Glutamatergic neuron (in vitro differentiated cells): Measurements from ENCODE around the gene UNC80. TPM values are rescaled to one million over a fixed set of nuclear protein-coding genes. Genes with fewer than 3 reads are reported as not detected.

Experiments
- DNase-seq: peaks from one replicate; pipeline ENCODE4 v3.0.0; 2022
- H3K27ac Mint-ChIP-seq: one replicate; pipeline ENCODE4 v1.8.0; 2020; ENCODE audit warnings: mild to moderate bottlenecking, mixed read lengths, inconsistent platforms; ENCODE audit not compliant: unreplicated experiment
- H3K27me3 Mint-ChIP-seq: one replicate; pipeline ENCODE4 v1.8.0; 2020; ENCODE audit warnings: mild to moderate bottlenecking, moderate library complexity, mixed read lengths, inconsistent platforms; ENCODE audit not compliant: unreplicated experiment
- H3K36me3 Mint-ChIP-seq: one replicate; pipeline ENCODE4 v1.8.0; 2020; ENCODE audit warnings: mild to moderate bottlenecking, mixed read lengths, inconsistent platforms; ENCODE audit not compliant: unreplicated experiment
- H3K4me1 Mint-ChIP-seq: one replicate; pipeline ENCODE4 v1.8.0; 2020; ENCODE audit warnings: mild to moderate bottlenecking, low read depth, mixed read lengths, inconsistent platforms; ENCODE audit not compliant: unreplicated experiment
- H3K4me3 Mint-ChIP-seq: one replicate; pipeline ENCODE4 v1.8.0; 2020; ENCODE audit warnings: mild to moderate bottlenecking, mixed read lengths, inconsistent platforms; ENCODE audit not compliant: unreplicated experiment
- H3K9me3 Mint-ChIP-seq: one replicate; pipeline ENCODE4 v1.8.0; 2020; ENCODE audit warnings: mild to moderate bottlenecking, moderate library complexity, mixed read lengths, inconsistent platforms; ENCODE audit not compliant: unreplicated experiment
- total RNA-seq: library from RNA; stranded (reverse); fragmentation: NEBNext Ultra II Directional; extraction: Animal tissue kit (Norgen Biotek cat#: 25700); gene quantifications from one replicate; pipeline ENCODE4 v1.2.1, GENCODE V29; 2021; ENCODE audit not compliant: unreplicated experiment
- TF ChIP-seq, protein P1 (sequence below): fragments of 200-600 bp; sonication (generic); IDR thresholded peaks from one replicate; pipeline ENCODE4 v1.5.0; 2021; ENCODE audit not compliant: partially characterized antibody, unreplicated experiment

Gene UNC80
- total RNA-seq, 1 donor from 2014 or later = 9.0 TPM

GRCh38 chr2:210007895-210008294 is 236.3 kb downstream of the UNC80 start:
- H3K36me3 Mint-ChIP-seq = no peaks in the 10 kb centered on the region
- no peak overlapping the region for H3K27ac Mint-ChIP-seq
- no peaks in the 10 kb centered on the region for H3K9me3 Mint-ChIP-seq
- TF ChIP-seq, protein P1, sequence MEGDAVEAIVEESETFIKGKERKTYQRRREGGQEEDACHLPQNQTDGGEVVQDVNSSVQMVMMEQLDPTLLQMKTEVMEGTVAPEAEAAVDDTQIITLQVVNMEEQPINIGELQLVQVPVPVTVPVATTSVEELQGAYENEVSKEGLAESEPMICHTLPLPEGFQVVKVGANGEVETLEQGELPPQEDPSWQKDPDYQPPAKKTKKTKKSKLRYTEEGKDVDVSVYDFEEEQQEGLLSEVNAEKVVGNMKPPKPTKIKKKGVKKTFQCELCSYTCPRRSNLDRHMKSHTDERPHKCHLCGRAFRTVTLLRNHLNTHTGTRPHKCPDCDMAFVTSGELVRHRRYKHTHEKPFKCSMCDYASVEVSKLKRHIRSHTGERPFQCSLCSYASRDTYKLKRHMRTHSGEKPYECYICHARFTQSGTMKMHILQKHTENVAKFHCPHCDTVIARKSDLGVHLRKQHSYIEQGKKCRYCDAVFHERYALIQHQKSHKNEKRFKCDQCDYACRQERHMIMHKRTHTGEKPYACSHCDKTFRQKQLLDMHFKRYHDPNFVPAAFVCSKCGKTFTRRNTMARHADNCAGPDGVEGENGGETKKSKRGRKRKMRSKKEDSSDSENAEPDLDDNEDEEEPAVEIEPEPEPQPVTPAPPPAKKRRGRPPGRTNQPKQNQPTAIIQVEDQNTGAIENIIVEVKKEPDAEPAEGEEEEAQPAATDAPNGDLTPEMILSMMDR = no peak
- no peak overlapping the region for H3K4me3 Mint-ChIP-seq
- no peak for DNase-seq
- no peaks in the 10 kb centered on the region for H3K4me1 Mint-ChIP-seq
- H3K27me3 Mint-ChIP-seq = peaks cover 2% of the 10 kb centered on the region

- peaks cover 2% of the 10 kb centered on the region for H3K27me3 Mint-ChIP-seq
- H3K4me3 Mint-ChIP-seq = no peak overlapping the region
- H3K27ac Mint-ChIP-seq = no peak overlapping the region
- no peaks in the 10 kb centered on the region for H3K9me3 Mint-ChIP-seq
- H3K4me1 Mint-ChIP-seq = no peaks in the 10 kb centered on the region
- H3K36me3 Mint-ChIP-seq = no peaks in the 10 kb centered on the region
- TF ChIP-seq, protein P1 = no peak
- DNase-seq = no peak
These were observed 237.5 kb downstream of the UNC80 start for GRCh38 chr2:210009126-210009525.

- TF ChIP-seq, protein P1 = no peak
- H3K27ac Mint-ChIP-seq = no peak overlapping the region
- DNase-seq = no peak
- peaks cover 2% of the 10 kb centered on the region for H3K27me3 Mint-ChIP-seq
- no peak overlapping the region for H3K4me3 Mint-ChIP-seq
- no peaks in the 10 kb centered on the region for H3K9me3 Mint-ChIP-seq
- H3K36me3 Mint-ChIP-seq = no peaks in the 10 kb centered on the region
- no peaks in the 10 kb centered on the region for H3K4me1 Mint-ChIP-seq
These were observed 238.3 kb downstream of the UNC80 start for GRCh38 chr2:210009896-210010295.

DNA sequence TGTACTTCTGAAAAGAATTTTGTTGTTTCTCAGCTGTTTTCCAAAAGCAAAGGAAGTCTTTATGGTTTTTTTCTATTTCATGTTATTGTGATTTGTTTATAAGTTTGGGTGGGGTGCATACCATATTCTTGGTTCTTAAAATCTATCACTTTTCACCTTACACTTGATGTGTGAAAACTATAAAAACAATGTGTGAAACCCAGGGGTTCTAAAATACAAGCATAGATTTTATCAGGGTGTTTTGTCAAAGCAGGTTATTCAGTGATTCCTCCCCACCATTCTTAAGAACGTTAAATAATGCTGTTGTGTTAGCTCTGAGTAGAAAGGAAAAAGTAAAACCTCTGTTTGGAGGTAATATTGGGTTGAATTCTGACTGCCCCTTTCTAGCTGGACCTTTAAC is 248.5 kb downstream of the UNC80 start:
- Mint-ChIP-seq H3K4me3 (no peak overlapping the region), H3K36me3 (no peaks in the 10 kb centered on the region), H3K27ac (no peak overlapping the region)

DNA sequence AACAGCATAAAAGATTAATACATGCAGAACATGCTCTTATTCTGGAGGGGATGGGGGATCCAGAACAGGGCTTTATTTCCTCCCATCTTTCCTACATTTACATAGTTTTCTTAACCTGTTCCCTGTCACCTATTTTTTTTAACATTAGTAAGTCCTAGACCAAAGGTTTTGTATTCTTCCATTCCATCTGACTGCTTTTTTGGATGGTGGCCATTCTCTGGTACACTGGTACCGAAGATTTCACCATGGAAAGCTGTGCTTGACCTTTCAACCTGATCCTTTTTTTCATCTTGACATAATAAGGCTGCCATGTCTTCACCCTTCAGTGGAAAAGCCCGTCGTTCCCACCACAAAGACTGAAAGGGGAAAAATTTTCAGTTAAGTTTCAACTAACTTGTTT is 251.2 kb downstream of the UNC80 start:
- no peak overlapping the region for H3K4me3 Mint-ChIP-seq
- H3K4me1 Mint-ChIP-seq = no peaks in the 10 kb centered on the region
- TF ChIP-seq, protein P1 = no peak
- no peaks in the 10 kb centered on the region for H3K36me3 Mint-ChIP-seq
- no peaks in the 10 kb centered on the region for H3K9me3 Mint-ChIP-seq
- no peaks in the 10 kb centered on the region for H3K27me3 Mint-ChIP-seq
- H3K27ac Mint-ChIP-seq = no peak overlapping the region
- no peak for DNase-seq

More for the DNA sequence above, 248.5 kb downstream of the UNC80 start:
- DNase-seq = no peak
- Mint-ChIP-seq H3K4me1 (no peaks in the 10 kb centered on the region), H3K9me3 (no peaks in the 10 kb centered on the region), H3K27me3 (no peaks in the 10 kb centered on the region)
- TF ChIP-seq, protein P1 = no peak
